Occipital lobe (tissue), 2 donors: ENCODE measurements around the gene TMF1. TPM values are rescaled to one million over a fixed set of nuclear protein-coding genes. Genes with fewer than 3 reads are reported as not detected.

Experiments
- DNase-seq: peaks from one replicate; lab custom pipeline; 2025; lab: John Stamatoyannopoulos, UW
- total RNA-seq: library from RNA; depleted of rRNA; stranded (reverse); fragments of >200 nt; gene quantifications from one replicate; pipeline ENCODE4 v1.2.3, GENCODE V29; 2014

The TMF1 gene, protein sequence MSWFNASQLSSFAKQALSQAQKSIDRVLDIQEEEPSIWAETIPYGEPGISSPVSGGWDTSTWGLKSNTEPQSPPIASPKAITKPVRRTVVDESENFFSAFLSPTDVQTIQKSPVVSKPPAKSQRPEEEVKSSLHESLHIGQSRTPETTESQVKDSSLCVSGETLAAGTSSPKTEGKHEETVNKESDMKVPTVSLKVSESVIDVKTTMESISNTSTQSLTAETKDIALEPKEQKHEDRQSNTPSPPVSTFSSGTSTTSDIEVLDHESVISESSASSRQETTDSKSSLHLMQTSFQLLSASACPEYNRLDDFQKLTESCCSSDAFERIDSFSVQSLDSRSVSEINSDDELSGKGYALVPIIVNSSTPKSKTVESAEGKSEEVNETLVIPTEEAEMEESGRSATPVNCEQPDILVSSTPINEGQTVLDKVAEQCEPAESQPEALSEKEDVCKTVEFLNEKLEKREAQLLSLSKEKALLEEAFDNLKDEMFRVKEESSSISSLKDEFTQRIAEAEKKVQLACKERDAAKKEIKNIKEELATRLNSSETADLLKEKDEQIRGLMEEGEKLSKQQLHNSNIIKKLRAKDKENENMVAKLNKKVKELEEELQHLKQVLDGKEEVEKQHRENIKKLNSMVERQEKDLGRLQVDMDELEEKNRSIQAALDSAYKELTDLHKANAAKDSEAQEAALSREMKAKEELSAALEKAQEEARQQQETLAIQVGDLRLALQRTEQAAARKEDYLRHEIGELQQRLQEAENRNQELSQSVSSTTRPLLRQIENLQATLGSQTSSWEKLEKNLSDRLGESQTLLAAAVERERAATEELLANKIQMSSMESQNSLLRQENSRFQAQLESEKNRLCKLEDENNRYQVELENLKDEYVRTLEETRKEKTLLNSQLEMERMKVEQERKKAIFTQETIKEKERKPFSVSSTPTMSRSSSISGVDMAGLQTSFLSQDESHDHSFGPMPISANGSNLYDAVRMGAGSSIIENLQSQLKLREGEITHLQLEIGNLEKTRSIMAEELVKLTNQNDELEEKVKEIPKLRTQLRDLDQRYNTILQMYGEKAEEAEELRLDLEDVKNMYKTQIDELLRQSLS
- total RNA-seq = 41.6 TPM

DNA sequence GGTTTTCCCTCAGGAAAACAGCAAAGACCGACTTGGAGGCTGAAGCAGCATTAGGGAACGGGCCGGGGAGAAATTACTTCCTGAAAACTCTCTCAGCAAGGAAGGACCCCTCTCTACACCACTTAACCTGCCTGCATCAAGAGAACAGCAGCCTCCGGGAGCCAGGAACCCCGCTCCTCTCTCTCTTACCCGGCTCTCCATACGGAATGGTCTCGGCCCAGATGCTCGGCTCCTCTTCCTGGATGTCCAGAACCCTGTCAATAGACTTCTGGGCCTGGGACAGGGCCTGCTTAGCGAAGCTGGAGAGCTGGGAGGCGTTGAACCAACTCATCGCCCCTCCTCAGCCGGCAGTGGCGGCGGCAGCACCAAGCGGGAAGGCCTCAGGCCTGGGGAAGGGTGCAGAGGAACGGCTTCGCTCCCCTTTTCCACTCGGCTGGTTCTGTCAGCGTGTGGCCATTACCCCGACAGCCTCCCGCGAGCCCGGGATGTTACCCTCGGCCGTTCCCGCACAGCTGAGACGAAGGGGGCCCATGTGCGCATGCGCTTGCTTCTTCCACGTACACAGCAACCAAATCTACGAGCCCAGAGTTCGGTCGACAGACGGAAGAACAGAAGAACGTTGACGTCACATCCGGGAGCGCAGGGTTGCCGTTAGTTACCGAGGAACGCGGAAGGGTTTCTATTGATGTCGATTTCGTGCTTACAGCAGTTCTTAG lies at the start of gene TMF1:
TSS of gene TMF1 (minus strand) at position 578 of the 716 bp plus-strand sequence. CDS start at position 331, 247 bp downstream.
- no peak for DNase-seq

DNA sequence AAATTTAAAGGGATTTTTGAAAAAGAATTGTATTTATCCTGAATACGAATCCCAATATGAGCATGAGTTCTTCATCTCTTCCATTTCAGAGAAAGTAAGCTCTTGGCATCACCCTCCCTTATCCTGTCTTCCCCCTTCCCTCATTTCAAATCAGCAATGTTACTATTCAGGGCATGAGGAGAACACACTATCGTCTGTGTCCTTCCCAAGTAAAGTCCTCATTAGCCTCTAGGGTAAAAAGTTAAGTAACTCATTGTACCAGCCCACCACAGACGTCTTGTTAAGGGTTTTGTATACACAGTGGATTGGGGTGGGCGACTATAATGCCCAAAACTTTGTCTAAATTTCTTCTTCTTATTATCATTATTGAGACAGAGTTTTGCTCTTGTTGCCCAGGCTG lies 47.4 kb upstream of the TMF1 start:
- no peak for DNase-seq

DNA sequence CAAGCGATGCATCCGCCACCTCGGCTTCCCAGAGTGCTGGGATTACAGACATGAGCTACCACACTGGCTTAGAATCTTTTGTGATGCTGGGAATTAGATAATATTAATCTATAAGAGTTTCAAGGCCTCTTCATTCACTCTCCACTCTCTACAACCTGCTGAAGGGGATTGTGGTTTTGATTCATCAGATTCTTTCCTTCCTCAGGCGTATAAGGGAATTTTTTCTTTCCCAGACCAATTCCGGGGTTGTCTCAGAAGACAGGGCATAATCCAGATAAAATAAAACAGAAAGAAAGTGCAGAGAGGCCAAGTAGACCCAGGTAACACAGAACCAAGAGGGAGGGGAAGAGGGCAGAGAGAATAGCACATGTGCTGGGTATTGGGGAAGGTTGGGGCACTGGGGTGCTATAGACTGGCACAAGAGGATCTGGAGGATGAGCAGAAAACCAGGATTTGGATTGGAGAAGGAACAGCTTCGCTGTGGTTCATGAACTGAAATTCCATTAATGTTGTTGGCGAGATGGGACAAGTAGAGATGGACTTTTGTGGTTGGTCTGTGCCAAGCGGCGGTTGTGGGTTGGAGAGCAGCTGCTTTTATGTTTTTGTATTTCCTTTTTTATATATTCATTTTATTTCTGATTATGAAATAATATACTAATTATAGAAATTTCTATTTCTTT lies 45.4 kb upstream of the TMF1 start:
- DNase-seq = no peak

DNA sequence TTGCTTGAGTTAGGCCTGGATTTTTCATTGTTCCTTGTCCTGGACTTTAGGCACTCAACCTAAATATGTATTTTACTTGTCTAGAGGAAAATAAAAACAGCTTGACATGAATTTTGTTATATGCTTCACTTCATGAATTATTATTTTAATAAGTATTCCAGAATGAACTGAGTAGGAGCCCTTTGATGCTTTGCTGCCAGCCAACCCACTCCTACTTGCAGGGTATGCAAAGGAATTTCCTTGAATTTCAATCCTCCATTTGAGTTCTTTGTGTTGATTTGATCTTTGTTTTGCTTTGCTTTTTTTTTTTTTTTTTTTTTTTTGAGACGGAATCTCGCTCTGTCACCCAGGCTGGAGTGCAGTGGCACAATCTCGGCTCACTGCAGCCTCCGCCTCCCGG lies 44.2 kb upstream of the TMF1 start:
- DNase-seq = no peak

DNA sequence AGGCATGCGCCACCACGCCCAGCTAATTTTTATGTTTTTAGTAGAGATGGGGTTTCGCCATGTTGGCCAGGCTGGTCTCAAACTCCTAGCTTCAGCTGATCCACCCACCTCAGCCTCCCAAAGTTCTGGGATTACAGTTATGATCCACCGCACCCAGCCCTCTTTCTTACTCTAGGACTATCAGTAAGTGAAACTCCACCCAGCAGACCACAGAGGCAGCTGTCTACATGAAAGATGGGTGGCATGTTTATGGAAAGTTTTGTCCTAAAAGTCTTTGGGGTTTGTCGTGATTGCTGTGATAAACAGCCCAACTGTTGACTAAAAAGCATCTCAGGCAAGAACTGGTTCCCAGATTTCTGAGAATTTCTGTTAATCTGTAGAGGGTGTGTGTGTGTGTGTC lies 43.5 kb upstream of the TMF1 start:
- DNase-seq = no peak

DNA sequence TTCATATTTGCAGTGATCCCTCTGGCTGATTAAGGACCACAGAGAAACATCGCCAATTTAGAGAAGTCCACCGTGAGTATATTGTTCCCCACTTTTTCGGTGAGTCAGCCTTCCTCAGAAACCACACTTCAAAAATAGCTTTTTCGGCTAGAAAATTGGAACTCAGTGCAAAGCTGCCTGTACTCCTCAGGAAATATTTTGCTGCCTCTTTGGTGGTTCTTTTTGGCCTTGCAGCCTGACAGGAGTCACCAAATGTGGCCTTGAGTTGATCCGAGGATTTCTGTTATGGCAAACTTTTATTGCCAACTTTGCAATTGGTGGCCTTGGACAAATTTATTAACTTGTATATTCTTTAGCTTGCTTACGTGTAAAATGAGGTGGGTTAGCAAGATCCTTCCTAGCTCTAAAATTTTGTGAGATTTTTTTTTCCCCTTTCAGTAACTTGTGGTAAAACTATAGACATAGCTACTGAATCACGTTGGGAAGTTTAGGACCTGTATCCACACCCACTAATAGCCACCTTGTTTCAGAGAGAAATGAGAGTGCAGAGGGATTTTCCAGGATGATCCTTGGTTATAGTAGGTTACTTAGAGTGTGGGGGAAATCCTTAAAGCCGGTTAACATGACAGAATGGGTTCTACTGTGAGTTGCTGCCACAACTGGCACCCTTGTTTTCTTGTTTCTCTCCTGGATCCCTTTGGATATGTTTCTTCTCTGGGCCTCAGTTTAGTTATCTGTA lies 42.5 kb upstream of the TMF1 start:
- no peak for DNase-seq

DNA sequence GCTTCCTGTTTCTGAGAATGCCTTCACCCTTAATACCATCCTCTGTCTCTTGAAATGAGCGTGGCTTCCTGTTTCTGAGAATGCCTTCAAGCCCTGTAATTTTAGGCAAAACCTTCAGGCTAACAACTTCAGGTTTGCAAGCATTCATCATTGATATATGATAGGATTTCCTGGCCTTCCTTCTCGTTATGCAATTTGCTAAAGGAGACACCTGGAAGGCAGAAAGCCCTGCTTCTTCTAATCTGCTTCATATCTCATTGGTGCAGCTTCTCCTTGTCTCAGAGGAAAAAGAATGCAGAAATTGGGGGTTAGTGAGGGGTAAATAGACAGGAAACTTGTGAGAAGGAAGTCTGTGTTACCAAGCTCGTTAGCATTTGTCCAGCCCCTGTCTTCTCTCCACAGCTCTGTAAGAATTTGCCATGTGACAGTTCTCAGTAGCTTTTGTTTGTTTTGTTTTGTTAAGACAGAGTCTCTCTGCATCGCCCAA lies 39.9 kb upstream of the TMF1 start:
- DNase-seq = no peak

DNA sequence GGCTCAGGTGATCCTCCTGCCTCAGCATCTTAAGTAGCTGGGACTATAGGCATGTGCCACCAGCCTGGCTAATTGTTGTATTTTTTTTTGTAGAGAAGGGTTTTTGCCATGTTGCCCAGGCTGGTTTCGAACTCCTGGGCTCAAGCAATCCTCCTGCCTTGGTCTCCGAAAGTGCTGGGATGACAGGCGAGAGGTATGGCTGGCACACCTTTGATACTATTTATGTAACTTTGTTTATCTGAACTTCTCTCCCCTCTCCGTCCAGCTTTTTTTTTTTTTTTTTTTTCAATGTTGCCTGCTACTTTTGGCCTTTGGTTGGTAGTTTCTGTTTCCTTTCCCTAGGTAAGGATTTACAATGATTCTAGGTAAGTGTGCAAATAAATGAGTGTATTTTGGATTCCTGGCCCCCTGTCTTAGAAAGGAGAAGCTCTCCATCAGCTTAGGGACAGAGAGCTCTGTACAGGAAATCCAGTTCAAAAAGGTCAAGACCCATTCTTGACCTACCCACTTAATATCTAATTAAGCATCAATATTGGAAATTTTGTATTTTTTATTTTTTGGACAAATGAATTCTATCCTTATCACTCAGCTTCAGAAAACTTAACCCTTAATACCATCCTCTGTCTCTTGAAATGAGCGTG lies 39.4 kb upstream of the TMF1 start:
- DNase-seq = no peak

DNA sequence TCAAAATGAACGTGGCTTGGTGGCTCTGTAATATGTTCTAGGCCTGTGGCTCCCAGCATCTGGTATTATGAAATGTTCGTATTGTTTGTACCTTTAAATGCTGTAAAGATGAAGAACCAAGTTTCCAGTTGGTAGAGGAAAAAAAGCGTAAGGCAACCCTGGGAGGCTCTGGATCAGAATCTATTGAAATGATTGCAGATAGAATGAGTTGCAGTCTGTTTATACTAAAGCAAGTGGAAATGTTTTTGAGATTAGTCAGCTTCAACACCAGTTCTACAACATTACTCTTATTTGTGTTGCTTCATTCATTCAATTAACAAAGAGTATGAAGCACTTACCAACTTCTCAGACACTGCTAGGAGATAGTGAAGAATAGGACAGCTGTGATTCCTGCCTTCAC lies 37.9 kb upstream of the TMF1 start:
- no peak for DNase-seq

DNA sequence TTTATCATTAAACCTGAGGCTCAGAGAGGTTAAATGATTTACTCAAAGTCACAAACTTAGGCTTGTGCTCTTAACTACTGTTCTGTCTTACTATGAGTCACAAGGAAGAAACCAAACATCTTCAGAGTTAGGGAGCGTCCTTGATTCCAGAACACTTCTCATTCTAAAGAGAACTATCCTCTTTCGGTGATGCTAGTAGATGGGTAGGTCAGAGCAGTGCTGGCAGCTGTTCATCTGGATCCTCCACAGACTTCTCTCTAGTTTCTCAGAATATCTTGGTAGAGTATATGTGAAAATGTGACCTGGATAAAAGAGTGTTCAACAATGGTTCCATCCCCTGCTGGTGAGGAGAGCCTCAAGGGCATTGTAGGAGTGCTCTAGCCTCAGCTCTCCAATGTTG lies 35.9 kb upstream of the TMF1 start:
- DNase-seq = no peak

DNA sequence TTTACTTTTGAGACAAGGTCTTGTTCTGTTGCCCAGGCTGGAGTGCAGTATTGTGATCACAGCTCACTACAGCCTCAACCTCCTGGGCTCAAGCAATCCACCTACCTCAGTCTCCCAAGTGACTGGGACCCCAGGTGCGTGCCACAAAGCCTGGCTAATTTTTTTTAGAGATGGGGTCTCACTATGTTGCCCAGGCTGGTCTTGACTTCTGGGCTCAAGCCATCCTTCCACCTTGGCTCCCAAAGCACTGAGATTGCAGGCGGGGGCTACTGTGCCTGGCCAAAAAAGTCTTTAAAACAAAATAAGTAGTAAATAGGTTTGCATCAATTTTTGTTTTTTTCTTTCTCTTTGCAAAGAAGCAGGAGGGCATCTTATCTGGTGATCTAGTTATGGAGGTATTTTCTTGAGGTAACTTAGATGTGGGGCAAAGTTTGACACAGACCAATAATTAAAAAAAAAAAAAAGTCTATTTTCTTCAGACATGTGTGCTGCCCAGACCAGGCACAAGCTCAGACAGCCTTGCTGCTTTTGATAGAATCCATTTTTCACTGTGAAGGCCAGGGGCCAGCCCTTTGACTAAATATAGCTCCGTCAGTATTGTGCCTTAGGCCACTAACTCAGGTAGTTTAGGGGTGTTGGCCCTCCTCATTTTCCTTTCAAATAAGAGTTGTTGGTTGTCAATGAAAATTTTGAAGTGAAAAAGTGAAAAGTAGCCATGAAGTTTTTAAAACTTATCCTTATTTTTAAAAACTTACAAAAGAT lies 35.1 kb upstream of the TMF1 start:
- DNase-seq = no peak

DNA sequence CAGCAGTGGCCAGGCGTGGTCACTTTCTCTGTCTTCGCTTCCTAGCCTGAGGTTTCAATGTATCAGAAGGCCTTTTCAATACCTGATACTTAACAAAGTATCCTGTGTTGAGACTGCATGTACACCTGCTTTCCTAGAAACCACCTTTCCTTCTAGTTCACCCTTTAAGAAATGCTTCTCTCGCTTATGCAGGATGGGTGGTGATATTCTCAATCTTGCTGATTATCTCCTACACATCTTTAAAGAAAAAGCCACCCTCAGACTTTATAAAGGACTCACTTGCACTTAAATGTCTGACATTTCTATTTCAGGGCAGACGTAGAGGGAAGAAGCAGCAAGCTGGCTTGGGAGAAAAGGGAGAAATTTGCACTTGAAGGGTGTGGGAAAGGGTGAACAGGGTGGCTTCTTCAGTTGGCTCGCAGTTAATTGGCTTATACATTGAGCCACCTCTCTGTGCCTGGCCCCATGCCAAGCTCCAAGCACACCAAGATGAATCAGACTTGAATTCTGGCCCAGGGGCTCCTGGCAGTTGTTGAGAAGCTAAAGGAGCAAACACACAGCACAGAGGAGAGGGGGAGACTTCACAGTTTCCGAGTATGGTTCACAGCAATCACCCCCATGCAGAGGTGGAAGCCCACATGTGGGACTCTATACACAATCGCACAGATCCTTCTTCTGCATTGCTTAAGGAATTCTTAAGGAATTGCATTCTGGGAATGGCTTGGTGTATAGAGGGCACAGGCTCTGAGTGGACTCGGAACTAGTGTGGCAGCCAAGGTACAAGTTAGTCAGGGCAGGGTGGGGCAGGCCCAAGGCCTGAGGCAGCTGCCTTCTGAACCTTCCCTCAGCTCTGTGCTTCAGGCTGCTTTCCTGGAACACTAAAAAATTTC lies 33.9 kb upstream of the TMF1 start:
- DNase-seq = peak; percentile 84

DNA sequence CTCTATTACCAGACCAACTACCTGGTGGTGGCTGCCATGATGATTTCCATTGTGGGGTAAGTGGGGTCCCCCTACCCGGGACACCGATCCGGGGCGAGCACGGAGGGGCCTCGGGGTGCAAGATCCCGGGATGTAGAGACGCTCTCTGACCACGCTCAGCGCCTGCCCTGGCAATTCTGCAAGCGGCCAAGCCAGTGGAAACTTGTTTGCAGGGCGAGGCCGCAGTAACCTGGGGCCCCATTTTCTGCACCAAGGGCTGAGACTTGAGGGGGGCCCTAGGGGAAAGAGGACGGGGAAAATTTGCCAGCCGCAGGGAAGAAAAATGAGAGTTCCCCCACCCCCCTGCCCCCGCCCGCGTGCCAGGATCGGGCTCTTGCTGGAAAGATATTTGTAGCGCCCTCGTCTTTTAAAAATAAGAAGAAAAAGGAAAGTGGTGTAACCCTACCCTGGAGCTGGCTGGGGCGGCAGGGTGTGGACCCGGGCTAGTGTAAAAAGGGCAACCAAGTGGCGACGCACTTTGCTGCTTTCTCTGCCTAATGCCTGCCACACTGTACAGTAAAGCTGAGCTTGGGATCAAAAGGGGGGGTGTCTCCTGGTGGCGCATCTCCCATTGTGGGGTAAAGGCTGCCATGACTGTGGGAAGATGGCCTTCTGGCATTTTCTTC lies 33.2 kb upstream of the TMF1 start:
- DNase-seq = peak; percentile 23

DNA sequence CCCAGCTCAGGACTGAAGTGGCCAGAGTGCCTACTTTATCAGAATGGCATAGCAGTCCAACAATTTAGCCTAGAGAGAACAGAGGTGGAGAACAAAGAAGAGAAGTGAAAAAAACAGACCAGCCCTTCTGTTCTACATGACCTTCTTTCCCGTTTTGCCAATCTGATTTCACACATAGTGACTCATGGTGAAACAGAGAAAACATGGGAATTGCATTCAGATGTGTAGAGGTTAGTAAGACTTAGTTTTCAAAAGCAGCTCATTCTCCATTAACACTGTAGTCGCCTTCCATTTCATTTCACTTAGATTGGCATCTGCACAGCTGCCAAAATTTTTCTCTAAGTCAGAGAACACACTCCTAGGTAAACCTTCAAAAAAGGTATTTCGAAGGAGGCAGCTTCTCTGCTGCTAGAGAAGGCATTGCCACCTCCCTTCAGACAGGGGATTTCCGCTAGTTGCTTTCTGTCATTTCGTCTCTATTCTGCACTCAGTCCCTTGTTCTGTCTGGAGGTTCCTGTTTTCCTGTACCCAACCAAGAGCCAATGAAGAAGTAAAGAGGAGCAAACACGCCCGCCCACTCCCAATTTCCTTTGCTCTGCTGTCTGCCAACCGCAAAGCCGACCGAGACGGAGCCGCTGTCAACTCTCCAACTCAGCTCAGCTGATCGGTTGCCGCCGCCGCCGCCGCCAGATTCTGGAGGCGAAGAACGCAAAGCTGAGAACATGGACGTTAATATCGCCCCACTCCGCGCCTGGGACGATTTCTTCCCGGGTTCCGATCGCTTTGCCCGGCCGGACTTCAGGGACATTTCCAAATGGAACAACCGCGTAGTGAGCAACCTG lies 32.4 kb upstream of the TMF1 start, which contains the start of gene ARL6IP5:
TSS of gene ARL6IP5 (plus strand) at position 612 of the 842 bp plus-strand sequence. CDS start at position 723, 111 bp downstream.
- peak; percentile 93 for DNase-seq

DNA sequence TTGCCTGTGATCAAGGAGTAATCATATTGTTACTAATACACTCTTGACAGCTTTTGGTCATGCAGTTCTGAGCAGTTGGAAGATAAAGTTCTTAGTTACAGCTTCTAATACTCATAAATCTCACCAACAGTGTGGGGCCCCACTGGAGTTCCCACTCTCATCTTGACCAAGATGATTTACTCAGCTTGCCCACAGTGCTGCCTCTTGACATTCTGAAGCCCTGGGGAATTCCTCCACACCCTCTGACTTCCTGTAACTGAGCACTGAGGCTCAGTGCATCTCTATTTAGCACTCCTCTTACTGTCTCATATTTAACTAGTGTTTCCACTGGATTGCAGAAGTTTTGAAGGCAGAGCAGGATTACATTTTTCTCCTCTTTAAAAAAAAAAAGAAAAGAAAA lies 30.7 kb upstream of the TMF1 start:
- no peak for DNase-seq

DNA sequence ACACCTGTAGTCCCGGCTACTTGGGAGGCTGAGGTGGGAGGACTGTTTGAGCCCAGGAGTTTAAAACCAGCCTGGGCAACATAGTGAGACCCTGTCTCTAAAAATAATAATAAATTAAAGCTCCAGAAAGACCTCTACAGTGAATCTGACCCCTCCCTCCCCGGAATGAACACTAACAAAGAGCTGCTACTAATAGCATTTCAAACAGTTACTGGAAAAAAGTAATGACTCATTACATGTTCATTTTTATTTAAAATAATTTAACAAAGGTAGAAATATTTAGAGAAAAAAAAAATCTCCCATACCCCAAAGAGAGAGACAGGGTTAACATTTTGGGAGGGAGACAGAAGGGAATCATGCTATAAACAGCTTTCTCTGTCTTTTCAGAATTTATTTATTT lies 30.2 kb upstream of the TMF1 start:
- no peak for DNase-seq
